NCI-H146 treated with DMSO at 0.1 percent for 48 hours (cell line): Measurements from ENCODE around the gene FAM89B.

Experiments
- DNase-seq: peaks from one replicate; lab custom pipeline; 2025; ENCODE audit not compliant: unreplicated experiment; lab: John Stamatoyannopoulos, UW

FAM89B gene

DNA sequence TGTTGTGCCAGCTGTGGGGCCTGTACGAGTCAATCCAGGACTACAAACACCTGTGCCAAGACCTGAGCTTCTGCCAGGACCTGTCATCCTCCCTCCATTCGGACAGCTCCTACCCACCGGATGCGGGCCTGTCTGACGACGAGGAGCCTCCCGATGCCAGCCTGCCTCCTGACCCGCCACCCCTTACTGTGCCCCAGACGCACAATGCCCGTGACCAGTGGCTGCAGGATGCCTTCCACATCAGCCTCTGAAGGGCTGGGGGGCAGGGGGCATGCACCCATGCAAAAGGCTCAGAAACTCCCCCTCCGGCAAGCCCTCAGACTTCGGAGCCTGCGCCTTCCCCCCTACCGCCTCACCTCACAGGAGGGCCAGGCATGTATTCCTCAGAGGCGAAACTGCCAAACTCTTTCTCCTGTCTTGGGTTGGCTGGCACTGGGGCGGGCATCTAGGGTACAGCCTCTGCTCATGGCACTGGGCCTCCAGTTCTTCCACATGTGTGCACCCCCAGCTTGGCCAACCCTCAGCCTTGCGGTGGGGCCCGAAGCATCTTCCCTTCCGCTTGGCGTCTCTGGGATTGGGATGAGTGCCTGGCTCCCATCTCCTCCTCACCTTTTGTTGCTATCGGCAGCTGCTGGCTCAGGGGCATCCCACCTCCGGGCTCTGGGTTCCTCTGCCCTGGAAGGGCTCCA, 1.2 kb downstream of the FAM89B start:
- no peak for DNase-seq

DNA sequence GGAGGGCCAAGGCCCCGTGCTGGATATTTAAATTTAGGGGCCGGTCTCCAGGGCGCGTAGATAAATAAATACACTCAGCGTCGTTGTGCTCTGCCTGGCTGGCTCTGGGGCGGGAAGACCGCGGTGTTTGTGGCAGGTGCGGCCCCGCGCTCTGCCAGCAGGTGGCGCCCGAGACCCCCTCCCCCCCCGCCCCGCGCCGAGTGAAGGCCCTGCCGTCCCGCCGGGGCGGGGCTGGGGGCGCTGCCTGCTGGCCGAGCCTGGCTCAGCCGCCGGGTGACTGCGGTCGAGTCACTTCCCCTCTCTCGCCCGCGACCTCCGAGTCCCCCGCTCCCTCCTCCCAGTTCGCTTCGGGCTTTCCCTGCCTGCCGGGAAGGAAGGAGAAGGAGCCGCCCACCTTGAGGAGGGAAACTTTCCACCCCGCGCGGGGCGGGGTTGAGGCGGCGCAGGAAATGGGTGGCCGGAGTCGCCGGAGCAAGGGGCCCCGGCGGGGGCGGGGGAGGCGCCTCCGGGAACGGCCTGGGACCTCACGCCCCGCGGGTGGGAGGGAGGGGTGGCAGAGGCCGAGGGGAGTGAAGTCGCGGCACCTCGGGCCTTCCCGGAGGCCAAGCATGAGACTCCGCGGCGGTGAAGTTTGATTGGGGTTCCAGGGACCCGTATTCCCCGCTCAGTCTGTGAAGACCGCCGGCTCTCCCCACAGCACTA, 1.9 kb downstream of the FAM89B start:
- DNase-seq = peak; percentile 66

DNA sequence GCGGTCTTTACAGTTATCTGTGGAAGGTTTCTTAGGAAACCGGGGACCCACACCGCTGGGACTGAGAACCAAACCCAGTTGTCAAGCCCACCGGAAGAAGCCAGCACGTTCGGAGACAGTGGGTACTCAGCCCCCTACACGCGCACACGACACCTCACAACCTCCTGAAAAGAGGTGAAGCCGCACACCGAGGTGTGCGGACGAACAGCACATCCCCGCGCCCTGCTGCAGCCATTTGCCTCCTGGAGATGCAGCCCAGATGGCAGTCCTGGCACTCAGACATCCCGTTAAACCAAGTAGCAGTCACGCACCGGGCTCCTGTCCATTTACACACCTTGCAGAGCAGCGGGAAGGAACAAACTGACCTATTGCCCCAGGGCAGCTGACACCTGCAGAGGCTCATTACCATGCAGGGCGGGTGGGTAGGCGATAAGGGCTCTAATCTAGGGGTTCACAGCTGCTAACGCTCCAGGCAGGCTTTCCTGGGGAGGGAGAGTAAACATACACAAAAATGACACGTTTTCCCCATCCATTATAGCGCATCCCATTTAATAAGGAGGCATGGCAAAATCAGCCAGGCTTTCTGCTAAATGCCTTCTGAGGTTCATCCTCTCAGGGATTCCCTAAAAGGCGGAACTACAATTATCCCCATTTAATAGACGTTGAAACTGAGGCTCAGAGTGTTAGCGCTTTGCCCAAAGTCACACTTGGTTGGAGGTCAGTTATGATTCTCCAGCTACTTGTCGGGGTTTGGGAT, 2.7 kb downstream of the FAM89B start:
- DNase-seq = peak; percentile 94

DNA sequence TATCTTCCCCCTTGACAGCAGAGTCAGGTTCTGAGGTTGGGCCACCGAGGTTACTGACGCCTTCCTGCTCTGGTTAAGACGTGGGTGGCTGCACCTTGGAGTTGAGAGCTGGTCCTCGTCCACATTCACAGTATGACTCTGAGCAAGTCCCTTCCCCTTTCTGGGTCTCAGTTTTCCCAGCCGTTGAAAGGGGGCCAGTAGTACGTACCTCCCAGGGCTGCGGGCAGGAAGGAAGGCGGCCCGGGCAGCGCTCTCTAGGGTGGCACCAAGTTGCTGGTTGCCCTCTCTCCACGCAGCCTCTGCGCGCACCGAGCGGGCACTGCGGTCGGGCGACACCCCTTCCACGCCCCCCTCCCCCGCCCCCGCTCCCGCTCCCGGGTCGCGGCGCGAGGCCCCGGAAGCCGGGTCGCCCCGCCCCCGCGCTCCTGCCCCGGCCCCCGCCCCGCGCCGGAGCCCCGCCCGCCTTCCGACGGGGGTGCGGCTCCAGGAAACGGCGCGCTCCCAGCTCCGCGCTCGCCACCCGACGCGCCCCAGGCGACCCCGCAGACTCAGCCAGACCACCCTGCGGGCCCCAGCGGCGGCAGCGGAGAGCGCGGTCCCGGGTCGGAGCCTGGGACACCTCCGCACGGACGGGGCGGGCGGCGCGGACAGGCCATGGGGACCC, 3.4 kb downstream of the FAM89B start, which contains the start of gene EHBP1L1:
Gene EHBP1L1 (plus strand): TSS at position 486 of the 664 bp plus-strand sequence. CDS start 250 bp downstream, outside the sequence.
- peak; percentile 53 for DNase-seq

DNA sequence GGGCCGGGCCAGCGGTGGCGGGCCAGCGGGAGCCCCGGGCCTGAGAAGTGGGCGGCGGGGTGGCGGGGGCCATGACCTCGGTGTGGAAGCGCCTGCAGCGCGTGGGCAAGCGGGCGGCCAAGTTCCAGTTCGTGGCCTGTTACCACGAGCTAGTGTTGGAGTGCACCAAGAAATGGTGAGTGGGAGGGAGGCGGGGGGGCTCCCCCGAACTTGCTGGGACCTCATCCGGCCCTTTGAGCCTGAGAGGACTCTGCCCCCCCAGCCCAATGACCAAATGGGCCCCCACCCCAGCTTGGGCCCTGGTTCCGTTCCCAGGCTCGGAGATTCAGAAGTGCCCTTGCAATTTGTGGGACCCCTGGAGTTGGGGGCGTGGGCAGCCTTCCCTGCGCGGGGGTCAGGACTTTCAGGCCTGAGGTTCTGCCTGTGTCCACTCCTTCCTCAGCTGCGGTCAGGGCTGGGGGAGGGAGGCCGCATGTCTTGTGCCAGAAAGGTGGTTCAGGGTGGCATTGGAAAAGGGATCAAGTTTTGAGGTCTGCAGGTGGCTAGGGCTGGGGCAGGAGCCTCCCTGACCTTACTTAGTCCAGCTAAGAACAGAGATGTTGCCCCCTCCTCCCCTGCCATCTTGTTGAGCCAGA, 4.0 kb downstream of the FAM89B start:
- no peak for DNase-seq

DNA sequence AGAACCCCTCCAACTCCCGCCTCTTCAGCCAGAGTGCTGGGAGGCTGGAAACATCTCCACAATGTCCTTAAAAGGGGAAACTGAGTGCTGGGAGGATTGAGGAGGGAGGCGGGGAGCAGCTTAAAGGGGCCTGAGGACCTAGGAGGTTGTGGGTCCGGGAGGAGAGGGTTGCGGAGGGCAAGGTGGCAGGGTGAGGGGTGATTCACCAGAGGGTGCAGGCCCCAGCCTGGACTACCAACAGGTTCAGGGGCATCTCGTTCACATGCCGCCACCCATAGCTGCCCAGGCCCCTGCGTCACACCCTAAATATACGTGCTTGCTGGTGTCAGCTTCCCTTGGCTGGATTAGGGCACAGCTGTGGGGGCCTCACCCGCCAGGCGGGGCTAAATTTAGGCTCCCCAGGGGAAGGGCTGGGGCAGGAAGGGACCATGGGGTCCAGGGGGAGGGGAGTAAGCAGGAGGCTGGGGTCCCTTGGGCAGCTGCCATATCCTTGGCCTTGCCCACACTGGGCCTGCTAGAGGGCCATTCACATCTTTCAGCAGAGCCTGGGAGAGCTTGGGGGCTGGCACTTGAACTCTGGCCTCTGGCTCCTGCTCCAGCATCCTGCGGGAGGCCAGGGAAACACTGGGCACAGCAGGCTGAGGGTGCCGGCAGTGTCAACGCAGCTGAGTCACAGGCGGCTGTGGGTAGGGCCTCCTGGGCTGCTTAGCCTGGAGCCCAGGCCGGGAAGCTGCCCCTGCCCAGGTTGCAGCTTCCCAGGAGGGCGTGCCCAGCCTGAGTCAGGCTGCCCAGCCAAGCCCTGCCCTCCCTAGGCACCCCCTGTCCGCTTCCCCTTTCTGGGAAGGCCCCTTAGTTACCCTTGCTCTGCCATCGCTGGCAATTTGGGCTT, 4.8 kb downstream of the FAM89B start:
- no peak for DNase-seq

DNA sequence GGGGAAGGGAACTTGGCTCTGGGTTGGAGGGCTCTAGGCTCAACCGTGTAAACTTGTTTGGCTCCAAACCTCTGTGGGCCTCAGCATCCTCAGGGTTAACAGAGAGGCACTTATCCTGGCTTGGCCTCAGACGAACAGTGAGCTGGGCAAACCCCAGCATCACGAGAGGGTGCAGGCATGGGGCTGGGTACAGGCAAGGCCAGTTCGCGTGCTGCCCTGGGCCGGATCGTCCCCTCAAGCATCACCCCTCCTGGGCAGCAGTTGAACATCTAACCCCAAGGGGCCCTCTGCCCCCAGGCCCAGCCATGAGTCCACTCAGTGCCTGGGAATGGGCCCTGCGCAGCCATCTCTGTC, 5.4 kb downstream of the FAM89B start:
- DNase-seq = no peak

DNA sequence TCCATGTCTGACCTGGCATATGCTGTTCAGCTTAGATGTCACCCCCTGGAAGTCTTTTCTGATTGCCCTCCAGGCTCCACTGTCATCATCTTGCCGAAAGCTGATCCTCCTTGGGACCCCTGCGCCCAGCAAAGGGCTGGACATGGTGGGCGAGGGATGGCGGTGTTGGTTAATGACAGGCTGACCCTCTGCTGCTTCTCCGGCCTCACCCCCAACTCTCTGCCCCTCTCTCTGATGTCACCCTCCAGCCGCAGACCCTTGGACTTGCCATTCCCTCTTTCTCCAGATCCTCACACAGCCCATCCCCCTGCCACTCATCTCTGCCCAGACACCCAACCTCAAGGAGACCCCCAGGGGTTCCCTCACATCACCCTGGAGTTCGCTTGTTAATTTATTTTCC, 5.8 kb downstream of the FAM89B start:
- DNase-seq = no peak

DNA sequence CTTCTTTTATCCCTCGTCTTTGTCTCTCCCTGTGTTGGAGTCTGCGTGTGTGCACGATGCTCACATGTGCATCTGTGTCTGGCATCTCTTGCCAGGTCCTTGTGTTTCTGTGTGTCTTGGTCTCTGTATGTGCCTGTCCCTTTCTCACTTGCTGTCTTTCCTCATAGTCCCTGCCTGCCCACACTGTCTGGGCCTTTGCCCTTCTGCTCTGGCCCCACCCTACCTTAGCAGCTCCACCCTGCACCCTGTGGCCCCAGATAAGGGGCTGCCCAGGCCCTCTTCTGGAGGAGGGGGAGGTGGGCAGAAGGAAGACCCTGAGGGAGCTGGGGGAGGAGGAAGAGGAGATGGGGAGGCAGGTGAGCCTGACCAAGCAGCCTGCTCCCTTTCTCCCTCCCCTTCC, 6.3 kb downstream of the FAM89B start:
- no peak for DNase-seq

DNA sequence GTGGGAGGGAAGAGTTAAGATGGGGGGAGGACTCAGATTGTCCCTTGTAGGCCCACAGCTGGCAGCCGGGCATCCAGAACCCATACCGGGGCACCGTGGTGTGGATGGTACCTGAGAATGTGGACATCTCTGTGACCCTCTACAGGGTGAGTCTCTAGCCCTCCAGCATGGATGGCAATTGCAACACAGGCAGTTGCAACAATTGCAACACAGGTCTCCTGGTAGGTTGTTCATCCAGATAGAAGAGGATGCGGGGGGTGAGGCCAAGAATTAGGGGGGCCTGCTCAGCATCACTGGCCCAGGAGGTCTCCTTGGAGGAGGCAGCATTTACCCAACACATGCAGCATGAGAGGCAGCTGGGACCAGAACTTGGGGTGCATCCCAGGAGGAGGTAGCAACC, 7.0 kb downstream of the FAM89B start:
- no peak for DNase-seq

DNA sequence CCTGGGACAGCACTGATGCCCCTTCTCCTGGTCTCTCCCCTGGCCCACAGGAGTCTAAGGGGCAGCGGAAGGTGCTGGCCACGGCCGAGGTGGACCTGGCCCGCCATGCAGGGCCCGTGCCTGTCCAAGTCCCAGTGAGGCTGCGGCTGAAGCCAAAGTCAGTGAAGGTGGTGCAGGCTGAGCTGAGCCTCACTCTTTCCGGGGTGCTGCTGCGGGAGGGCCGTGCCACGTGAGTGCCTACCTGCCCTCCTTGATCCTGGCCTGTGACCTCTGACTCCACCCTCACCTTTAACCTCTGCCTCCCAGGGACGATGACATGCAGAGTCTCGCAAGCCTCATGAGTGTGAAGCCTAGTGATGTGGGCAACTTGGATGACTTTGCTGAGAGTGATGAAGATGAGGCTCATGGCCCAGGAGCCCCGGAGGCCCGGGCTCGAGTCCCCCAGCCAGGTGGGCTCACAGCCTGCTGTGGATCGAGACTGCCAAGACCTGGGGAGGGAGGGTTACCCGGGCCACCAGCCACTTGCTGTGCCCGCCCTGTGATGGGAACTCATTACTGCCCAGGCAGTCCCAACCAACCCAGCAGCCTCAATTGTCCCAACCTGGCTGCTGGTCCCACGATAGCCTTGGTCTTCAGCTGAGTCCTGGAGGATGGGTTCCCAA, 7.8 kb downstream of the FAM89B start:
- no peak for DNase-seq

DNA sequence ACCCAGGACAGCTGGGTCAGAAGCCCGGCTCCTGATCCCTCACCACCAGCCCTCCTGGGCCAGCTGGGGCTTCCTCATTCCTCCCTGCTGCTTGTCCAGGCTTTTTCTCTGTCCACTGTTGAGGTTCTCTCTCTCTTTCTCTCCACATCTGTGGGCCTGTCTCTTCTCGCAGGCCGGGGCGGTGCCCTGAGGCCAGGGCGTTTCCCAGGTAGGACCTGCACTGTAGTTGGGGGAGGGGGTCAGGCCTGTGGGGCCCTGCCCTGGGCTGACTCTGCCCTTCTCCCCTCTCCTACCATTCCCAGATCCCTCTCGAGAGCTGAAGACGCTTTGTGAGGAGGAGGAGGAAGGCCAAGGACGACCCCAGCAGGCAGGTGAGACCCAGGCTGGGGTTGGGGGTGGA, 8.4 kb downstream of the FAM89B start:
- DNase-seq = no peak

DNA sequence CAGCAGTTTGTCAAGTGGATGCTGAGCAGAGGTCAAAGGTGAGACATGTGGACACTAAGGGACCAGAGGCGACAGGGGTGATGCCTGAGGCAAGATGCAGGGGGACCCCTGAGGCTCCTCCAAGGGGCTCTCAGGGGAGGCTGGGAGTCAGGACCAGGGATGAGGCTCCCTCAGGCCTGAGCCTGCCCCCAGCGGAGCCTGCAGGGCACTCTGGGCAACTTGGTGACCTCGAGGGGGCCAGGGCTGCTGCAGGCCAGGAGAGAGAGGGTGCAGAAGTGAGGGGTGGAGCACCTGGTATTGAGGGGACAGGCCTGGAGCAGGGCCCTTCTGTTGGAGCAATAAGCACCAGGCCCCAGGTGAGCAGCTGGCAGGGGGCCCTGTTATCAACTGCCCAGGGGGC, 9.6 kb downstream of the FAM89B start:
- no peak for DNase-seq

DNA sequence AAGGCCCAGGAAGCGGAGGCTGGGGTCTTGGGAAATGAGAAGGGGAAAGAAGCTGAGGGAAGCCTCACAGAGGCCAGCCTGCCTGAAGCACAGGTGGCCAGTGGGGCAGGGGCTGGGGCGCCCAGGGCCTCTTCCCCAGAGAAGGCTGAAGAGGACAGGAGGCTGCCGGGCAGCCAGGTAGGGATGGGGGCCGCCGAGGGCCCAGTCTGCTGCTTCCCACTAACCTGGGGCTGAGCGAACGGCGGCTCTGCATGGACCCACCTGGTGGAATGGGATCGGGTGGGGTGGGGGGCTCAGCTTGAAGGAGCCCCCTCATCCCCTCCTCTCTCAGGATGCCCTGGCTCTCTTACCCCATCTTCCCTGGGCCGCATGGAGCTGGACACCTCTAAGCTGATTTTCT, 11.3 kb downstream of the FAM89B start:
- no peak for DNase-seq

DNA sequence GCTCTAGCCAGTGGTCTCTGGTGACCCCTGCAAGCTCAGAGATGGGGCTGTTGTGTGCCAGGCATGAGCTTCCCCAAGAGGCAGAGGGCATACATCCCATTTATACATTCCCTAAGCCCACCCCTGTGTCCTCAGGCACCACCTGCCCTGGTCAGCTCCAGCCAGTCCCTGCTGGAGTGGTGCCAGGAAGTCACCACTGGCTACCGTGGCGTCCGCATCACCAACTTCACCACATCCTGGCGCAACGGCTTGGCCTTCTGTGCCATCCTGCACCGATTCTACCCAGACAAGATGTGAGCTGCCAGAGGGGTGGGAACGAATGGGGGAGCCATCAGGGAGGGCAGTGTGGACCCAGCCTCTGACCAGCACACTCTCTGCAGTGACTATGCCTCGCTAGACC, 11.8 kb downstream of the FAM89B start:
- no peak for DNase-seq

DNA sequence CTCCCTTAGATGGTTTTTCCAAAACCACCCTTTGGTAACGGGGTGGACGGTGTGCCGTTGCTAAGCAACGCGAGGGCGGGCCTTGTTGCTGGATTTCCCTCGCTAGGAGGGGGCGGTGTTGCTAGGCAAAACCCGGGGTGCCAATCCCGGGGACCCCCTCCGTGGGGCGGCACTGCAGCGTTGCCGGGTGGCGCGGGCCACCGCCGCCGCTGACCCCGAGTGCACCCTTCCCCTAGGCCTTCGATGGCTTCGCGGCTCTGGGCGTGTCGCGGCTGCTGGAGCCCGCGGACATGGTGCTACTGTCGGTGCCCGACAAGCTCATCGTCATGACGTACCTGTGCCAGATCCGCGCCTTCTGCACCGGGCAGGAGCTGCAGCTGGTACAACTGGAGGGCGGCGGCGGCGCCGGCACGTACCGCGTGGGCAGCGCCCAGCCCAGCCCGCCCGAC, 12.4 kb downstream of the FAM89B start:
- DNase-seq = no peak

DNA sequence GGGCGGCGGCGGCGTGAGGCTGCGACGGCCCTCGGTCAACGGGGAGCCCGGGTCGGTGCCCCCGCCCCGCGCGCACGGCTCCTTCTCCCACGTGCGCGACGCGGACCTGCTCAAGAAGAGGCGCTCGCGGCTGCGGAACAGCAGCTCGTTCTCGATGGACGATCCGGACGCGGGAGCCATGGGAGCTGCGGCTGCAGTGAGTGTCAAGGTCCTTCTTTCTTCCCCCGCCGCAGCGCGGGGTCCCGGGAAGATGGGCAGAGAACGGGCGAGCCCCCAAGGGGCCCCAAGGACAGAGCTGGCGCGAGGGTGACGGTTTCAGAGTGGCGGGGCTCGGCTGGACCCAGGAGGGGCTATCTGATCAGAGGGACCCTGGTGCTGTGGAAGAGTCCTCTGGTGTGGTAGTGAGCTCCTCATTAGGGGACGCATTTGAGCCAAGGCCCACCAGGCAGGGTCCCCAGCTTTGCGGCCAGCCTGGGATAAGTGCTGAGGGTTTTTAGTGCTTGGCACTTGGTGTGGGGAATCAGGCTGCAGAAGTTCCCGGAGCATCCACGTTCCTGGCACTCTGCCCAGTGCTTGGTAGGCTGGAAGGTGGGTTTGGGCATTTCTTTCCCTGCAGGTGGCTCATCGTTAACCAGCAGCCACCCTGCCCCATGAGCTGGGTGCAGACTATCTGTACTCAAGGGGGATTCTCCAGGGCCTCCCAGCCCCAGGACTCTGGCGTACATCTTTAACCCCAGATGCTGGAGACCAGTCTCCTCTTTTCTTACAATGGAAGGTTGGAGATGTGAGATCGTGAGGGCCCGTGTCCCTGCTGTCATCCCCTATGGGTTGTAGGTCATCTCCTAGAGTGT, 13.3 kb downstream of the FAM89B start:
- no peak for DNase-seq

DNA sequence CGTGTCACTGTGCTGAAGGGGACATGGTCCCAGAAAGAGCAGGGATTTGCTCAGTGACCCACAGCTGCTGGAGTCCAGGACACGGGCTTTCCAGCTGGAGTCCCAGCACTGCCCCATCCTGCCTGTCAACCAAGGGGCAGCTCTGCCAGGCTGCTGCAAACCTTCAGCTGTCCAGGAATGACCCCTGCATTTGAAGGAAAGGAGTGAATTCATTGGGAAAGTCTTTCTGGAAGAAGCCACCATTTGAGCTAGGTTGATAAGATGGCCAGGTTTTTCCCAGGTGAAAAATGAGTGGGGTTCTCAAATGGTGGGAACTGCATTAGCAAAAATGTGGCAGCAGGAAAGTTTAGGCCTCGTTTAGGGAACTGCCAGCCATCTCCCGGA, 13.9 kb downstream of the FAM89B start:
- no peak for DNase-seq

DNA sequence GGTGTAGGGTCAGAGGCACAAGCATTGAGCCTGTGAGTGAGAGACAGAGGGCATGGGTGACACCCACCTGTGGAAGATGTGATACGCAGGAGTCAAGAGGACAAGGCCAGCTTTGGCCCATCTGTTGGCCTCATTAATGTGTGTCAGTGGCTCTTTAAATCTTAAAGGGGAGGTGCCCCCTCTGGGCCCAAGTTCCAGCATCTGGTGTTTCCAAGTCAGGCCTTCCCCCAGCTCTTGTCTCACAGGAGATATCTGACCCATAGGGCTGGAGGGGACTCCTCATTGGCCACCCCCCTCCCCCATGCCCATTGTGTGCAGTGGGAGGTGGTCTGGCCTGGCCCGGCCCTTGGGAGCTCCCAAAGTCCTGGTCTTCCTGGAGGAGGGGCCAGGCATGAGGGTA, 14.3 kb downstream of the FAM89B start:
- no peak for DNase-seq
